Stimulated activated CD4-positive, alpha-beta T cell treated with anti-CD3 and anti-CD28 coated beads, Interleukin-12 subunit alpha, Interleukin-12 subunit beta, amount 100 ng/mL, for 24 hours (primary cell): ENCODE results near the gene TMEM131.

Source experiments
- DNase-seq, 2 experiments: peaks; one replicate each; pipeline ENCODE4 v3.0.0-alpha.2; 2020; ENCODE audit warnings: low read depth in 2 of 2

The TMEM131 gene

GRCh38 chr2:97763176-97763845, 232.4 kb downstream of the TMEM131 start:
- no peak for DNase-seq

GRCh38 chr2:97761192-97761591, 234.6 kb downstream of the TMEM131 start:
- peak; percentile 37 to 43 for DNase-seq

- DNase-seq = no peak
Measured at GRCh38 chr2:97760480-97761049, 235.2 kb downstream of the TMEM131 start.

- no peak for DNase-seq
Measured at GRCh38 chr2:97759727-97760407, 235.9 kb downstream of the TMEM131 start.

GRCh38 chr2:97758131-97758705, 237.5 kb downstream of the TMEM131 start:
- no peak for DNase-seq

- no peak for DNase-seq
Measured at GRCh38 chr2:97757062-97757461, 238.7 kb downstream of the TMEM131 start.

GRCh38 chr2:97755491-97755890, 240.3 kb downstream of the TMEM131 start:
- no peak for DNase-seq

GRCh38 chr2:97754690-97755346, 240.9 kb downstream of the TMEM131 start:
- DNase-seq = no peak

- DNase-seq = no peak
Measured at GRCh38 chr2:97752342-97753334, 243.1 kb downstream of the TMEM131 start.

GRCh38 chr2:97751752-97752151, 244.0 kb downstream of the TMEM131 start:
- no peak for DNase-seq

- DNase-seq = no peak
Measured at GRCh38 chr2:97750017-97750416, 245.7 kb downstream of the TMEM131 start.

GRCh38 chr2:97749581-97749980, 246.2 kb downstream of the TMEM131 start:
- no peak for DNase-seq

GRCh38 chr2:97747716-97748115, 248.0 kb downstream of the TMEM131 start:
- no peak for DNase-seq

GRCh38 chr2:97747285-97747684, 248.5 kb downstream of the TMEM131 start:
- DNase-seq = no peak

- DNase-seq = peak in 1 of 2 experiments; percentile 35
Measured at GRCh38 chr2:97745474-97746174, 250.1 kb downstream of the TMEM131 start.

GRCh38 chr2:97743913-97744312, 251.8 kb downstream of the TMEM131 start:
- DNase-seq = no peak

GRCh38 chr2:97742381-97742847, 253.3 kb downstream of the TMEM131 start:
- DNase-seq = no peak

- DNase-seq = no peak
Measured at GRCh38 chr2:97741686-97742085, 254.1 kb downstream of the TMEM131 start.

- DNase-seq = no peak
Measured at GRCh38 chr2:97741251-97741650, 254.5 kb downstream of the TMEM131 start.

GRCh38 chr2:97740590-97741182, 255.1 kb downstream of the TMEM131 start:
- no peak for DNase-seq
